Lower lobe of right lung (tissue), 2 donors: ENCODE results near the gene PKLR. TPM values are rescaled to one million over a fixed set of nuclear protein-coding genes. Genes with fewer than 3 reads are reported as not detected.

Experiments used
- ATAC-seq, 2 donors: fragments of 200-7000 bp; cut with Tn5 transposase; one replicate each; pipeline ENCODE4 v1.9.1; 2020 to 2022; ENCODE audit warnings: mild to moderate bottlenecking in 2 of 2, moderate library complexity in 2 of 2
- DNase-seq: peaks from one replicate; pipeline ENCODE4 v3.0.0-alpha.2; 2020
- H3K27ac ChIP-seq: fragments of 200-600 bp; one replicate; pipeline ENCODE4 v1.8.0; 2022
- H3K27me3 ChIP-seq: fragments of 200-600 bp; one replicate; pipeline ENCODE4 v1.8.0; 2022; ENCODE audit warnings: low read depth
- H3K36me3 ChIP-seq: fragments of 200-600 bp; one replicate; pipeline ENCODE4 v1.8.0; 2022; ENCODE audit warnings: mild to moderate bottlenecking
- H3K4me1 ChIP-seq: fragments of 200-600 bp; one replicate; pipeline ENCODE4 v1.8.0; 2022
- H3K4me3 ChIP-seq: fragments of 200-600 bp; one replicate; pipeline ENCODE4 v1.8.0; 2022; ENCODE audit warnings: mild to moderate bottlenecking
- H3K9me3 ChIP-seq: fragments of 200-600 bp; one replicate; pipeline ENCODE4 v1.8.0; 2022
- CTCF ChIP-seq: fragments of 200-600 bp; IDR thresholded peaks from one replicate; pipeline ENCODE4 v1.8.0; 2022; ENCODE audit warnings: antibody characterized with exemption, mild to moderate bottlenecking
- intact Hi-C: fragments of 100-400 bp; cut with DNase I; formaldehyde crosslinking; loops from one replicate; pipeline ENCODE4 v1.11.0; 2022
- total RNA-seq: library from RNA; stranded (reverse); fragmentation: NEBNext Ultra II Directional; extraction: Animal tissue kit (Norgen Biotek cat#: 25700); gene quantifications from one replicate; pipeline ENCODE4 v1.2.1, GENCODE V29; 2021
- donor health status: DM: no; HTN: yes; CAD: no; lungs with severe emphysema.

PKLR gene
- total RNA-seq, 1 donor from 2014 or later, result not detected

- no peak overlapping the region for H3K4me3 ChIP-seq
- H3K27ac ChIP-seq, result no peak overlapping the region
- intact Hi-C loops, result no loop called here
- H3K36me3 ChIP-seq, result no peaks in the 10 kb centered on the region
- DNase-seq (no peak), ATAC-seq (no peak)
- peaks cover 11% of the 10 kb centered on the region for H3K4me1 ChIP-seq
- TF ChIP-seq CTCF, result no peak
- H3K27me3 ChIP-seq, result no peaks in the 10 kb centered on the region
- H3K9me3 ChIP-seq, result no peaks in the 10 kb centered on the region
Measured at GRCh38 chr1:155304558-155305063, 3.4 kb upstream of the PKLR start.

- intact Hi-C loops, result no loop called here
- ATAC-seq, result no peak
Measured at GRCh38 chr1:155300553-155301329, 497 bp downstream of the PKLR start.

GRCh38 chr1:155300024-155300423 is 1.2 kb downstream of the PKLR start:
- ATAC-seq, result no peak
- no peaks in the 10 kb centered on the region for H3K9me3 ChIP-seq
- H3K4me1 ChIP-seq, result peaks cover 6% of the 10 kb centered on the region
- intact Hi-C loops, result no loop called here
- H3K27me3 ChIP-seq, result peaks cover 20% of the 10 kb centered on the region
- no peaks in the 10 kb centered on the region for H3K36me3 ChIP-seq
- TF ChIP-seq CTCF, result no peak
- no peak overlapping the region for H3K4me3 ChIP-seq
- H3K27ac ChIP-seq, result no peak overlapping the region
- no peak for DNase-seq

More at GRCh38 chr1:155300553-155301329, 497 bp downstream of the PKLR start:
- TF ChIP-seq CTCF, result no peak
- Histone ChIP-seq H3K36me3 (no peaks in the 10 kb centered on the region), H3K9me3 (no peaks in the 10 kb centered on the region), H3K27me3 (peaks cover 13% of the 10 kb centered on the region), H3K4me3 (no peak overlapping the region), H3K27ac (no peak overlapping the region), H3K4me1 (no peaks in the 10 kb centered on the region)
- DNase-seq, result no peak

GRCh38 chr1:155297384-155297783 is 3.9 kb downstream of the PKLR start:
- no peak for ATAC-seq
- no peak for DNase-seq
- no peak overlapping the region for H3K4me3 ChIP-seq
- H3K27ac ChIP-seq, result no peak overlapping the region
- no peaks in the 10 kb centered on the region for H3K9me3 ChIP-seq
- peaks cover 8% of the 10 kb centered on the region for H3K4me1 ChIP-seq
- no peak for TF ChIP-seq CTCF
- no peaks in the 10 kb centered on the region for H3K36me3 ChIP-seq
- intact Hi-C loops, result no loop called here
- H3K27me3 ChIP-seq, result peaks cover 28% of the 10 kb centered on the region

GRCh38 chr1:155296661-155297060 is 4.6 kb downstream of the PKLR start:
- H3K36me3 ChIP-seq, result no peaks in the 10 kb centered on the region
- H3K4me3 ChIP-seq, result no peak overlapping the region
- H3K27ac ChIP-seq, result no peak overlapping the region
- intact Hi-C loops, result no loop called here
- no peaks in the 10 kb centered on the region for H3K9me3 ChIP-seq
- ATAC-seq, result no peak
- DNase-seq, result no peak
- H3K27me3 ChIP-seq, result peaks cover 28% of the 10 kb centered on the region
- H3K4me1 ChIP-seq, result peaks cover 8% of the 10 kb centered on the region
- TF ChIP-seq CTCF, result no peak
